ENCODE measurements around the gene APOB.

DNA sequence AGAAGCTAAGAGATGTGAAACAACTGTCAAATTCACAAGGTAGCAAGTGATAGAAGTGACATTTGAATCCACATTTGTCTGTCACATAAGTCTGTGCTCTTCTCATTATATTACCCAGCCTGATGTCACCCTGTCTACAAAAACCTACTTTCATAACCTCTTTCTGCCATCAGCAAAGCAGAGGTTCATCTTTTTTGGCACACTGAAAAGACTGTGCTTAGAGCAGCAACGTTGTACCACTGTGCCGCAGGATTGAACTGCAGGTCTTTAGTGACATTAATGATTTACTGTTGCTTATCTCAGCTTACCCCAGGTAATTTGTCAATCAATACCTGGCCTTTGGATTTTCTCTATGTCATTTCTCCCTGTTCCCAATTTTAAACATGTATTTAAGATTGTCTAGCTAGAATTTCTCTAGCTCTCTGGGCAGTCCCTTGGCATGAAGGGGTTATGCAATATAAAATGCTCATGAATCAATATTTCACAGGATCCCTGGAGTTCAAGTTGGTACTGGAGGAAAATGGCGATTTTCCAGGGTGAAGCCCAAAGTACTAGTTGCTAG lies 48.5 kb upstream of the APOB start:
- TF ChIP-seq GATA3 (IDR thresholded peaks at IDR 0.05; ENCODE audit: low read depth, low read length) (no peak), GATA2 (IDR thresholded peaks at IDR 0.05; ENCODE audit: low read depth, low read length) (no peak)
